Measurements from ENCODE around the gene NAXE. TPM values are rescaled to one million over a fixed set of nuclear protein-coding genes. Genes with fewer than 3 reads are reported as not detected.

NAXE gene
- polyA plus RNA-seq, 2 of the 4 experiments (the other 2 are of a cell fraction) = 81.4 to 119 TPM

DNA sequence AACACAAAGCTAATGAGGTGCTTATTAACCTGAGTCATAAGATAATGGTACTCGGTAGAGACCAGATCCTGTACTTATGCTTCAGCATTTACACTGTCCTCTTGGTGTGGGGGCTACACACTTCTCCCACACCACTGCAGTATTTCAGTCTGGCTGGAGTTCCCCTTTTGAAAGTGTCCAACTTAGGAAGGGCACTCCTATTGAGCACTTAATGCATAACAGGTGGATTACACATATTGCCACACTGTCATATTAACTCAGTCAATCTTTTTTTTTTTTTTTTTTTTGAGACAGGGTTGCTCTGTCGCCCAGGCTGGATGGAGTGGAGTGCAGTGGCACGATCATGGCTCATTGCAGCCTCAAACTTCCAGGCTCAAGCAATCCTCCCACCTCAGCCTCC is 8.2 kb downstream of the NAXE start:
- Histone ChIP-seq H3K4me3 (peak overlapping the region; percentile 77), H3K4me1 (peaks cover 19% of the 10 kb centered on the region), H3K4me2 (peak overlapping the region; percentile 80), H3K27ac (peak overlapping the region in 1 of 2 experiments; percentile 94; a peak in 3 of 6 replicates), H3K9me3 (no peaks in the 10 kb centered on the region)
- TF ChIP-seq ZNF302 (CRISPR knock-in tag; IDR thresholded peaks at IDR 0.05) (no peak), FOSB (CRISPR knock-in tag; IDR thresholded peaks at IDR 0.05) (0 out of 2 replicates have a peak, but pooled peaks have one; percentile 27), CEBPB (IDR thresholded peaks at IDR 0.05) (0 out of 4 replicates have a peak, but pooled peaks of 1 of the 2 experiments have one; percentile 9)
- peak; percentile 49 to 69; a peak in 5 of 6 replicates for ATAC-seq
- FAIRE-seq = no peak
- CTCF ChIA-PET = interaction anchor here (0.6 to 5.1 kb wide), 17 partner anchors 8 to 311 kb away, joined by 3 to 23 read pairs (median 3); no protein-coding TSS in a partner anchor
- peak; percentile 60 to 66 for DNase-seq (ENCODE audit: low read depth in 1 of 2, low spot score in 1 of 2)
- POLR2A ChIA-PET = interaction anchor here (1.8 to 2.3 kb wide), 2 partner anchors 8 to 99 kb away, joined by 5 to 16 read pairs; partner anchors contain the start of genes MEF2D and NAXE
- WGBS (ENCODE audit: missing lambda C conversion rate) = 69% methylated on average over 3 of the region's 3 CpGs

DNA sequence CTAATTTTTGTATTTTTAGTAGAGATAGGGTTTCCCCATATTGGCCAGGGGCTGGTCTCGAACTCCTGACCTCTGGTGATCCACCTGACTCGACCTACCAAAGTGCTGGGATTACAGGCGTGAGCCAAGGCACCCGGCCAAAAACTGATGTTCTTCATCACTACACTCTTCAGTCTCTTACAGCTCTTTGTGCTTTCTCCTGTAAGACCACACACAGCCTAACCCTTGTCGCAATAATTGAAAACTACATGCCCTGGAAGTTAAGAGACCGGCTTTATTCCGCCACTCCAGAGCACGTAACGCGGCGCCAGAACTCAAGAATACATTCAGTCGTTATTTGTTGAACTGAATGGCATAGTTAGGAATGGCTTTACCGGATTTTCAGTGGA is 9.2 kb downstream of the NAXE start:
- FAIRE-seq (no peak), ATAC-seq (no peak; a peak in 1 of 6 replicates), DNase-seq (ENCODE audit: low read depth in 1 of 2, low spot score in 1 of 2) (no peak)
- WGBS (ENCODE audit: missing lambda C conversion rate) = 4% methylated on average over 13 of the region's 13 CpGs
- TF ChIP-seq HOXB5 (CRISPR knock-in tag; IDR thresholded peaks at IDR 0.05) (no peak), FOXS1 (CRISPR knock-in tag; IDR thresholded peaks at IDR 0.05) (no peak), EHF (CRISPR knock-in tag; IDR thresholded peaks at IDR 0.05) (no peak), JUN (IDR thresholded peaks at IDR 0.05) (no peak), FOSL2 (IDR thresholded peaks at IDR 0.05) (no peak), FOSL2 (CRISPR knock-in tag; IDR thresholded peaks at IDR 0.05) (no peak), SREBF2 (IDR thresholded peaks at IDR 0.05) (no peak), EHMT2 (IDR thresholded peaks at IDR 0.05; ENCODE audit: low read depth) (no peak), MYC (IDR thresholded peaks at IDR 0.05; ENCODE audit: borderline replicate concordance, low read length) (no peak), PHF8 (IDR thresholded peaks at IDR 0.05; ENCODE audit: borderline replicate concordance, low read depth) (no peak), HOXA7 (CRISPR knock-in tag; IDR thresholded peaks at IDR 0.05) (no peak), USF2 (IDR thresholded peaks at IDR 0.05) (no peak), CHD2 (IDR thresholded peaks at IDR 0.05; ENCODE audit: low read length, partially characterized antibody) (no peak), ZC3H11A (IDR thresholded peaks at IDR 0.05) (no peak), CBX8 (IDR thresholded peaks at IDR 0.05) (no peak), POLR2A (IDR thresholded peaks at IDR 0.05; ENCODE audit: low read length) (no peak), HEYL (CRISPR knock-in tag; IDR thresholded peaks at IDR 0.05) (no peak)
- TF ChIP-seq, protein P1, sequence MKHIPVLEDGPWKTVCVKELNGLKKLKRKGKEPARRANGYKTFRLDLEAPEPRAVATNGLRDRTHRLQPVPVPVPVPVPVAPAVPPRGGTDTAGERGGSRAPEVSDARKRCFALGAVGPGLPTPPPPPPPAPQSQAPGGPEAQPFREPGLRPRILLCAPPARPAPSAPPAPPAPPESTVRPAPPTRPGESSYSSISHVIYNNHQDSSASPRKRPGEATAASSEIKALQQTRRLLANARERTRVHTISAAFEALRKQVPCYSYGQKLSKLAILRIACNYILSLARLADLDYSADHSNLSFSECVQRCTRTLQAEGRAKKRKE (CRISPR knock-in tag; IDR thresholded peaks at IDR 0.05; ENCODE audit: low read depth) = no peak
- TF ChIP-seq, protein P2, sequence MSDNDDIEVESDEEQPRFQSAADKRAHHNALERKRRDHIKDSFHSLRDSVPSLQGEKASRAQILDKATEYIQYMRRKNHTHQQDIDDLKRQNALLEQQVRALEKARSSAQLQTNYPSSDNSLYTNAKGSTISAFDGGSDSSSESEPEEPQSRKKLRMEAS (IDR thresholded peaks at IDR 0.05) = no peak
- Histone ChIP-seq H3K4me1 (peaks cover 19% of the 10 kb centered on the region), H3K27ac (peak overlapping the region; percentile 86 to 94), H3K4me3 (peak overlapping the region; percentile 77), H3K9me3 (no peaks in the 10 kb centered on the region), H3K4me2 (peak overlapping the region; percentile 80)
- CTCF ChIA-PET = interaction anchor here (0.5 to 5.1 kb wide), 12 partner anchors 9 to 217 kb away, joined by 3 to 23 read pairs (median 3); partner anchors contain the start of gene NAXE
- POLR2A ChIA-PET = interaction anchor here (1.8 to 2.3 kb wide), 3 partner anchors 9 to 143 kb away, joined by 5 to 16 read pairs (median 10); partner anchors contain the start of genes MEF2D and NAXE

GRCh38 chr1:156601122-156601830 is 9.7 kb downstream of the NAXE start, which contains the start of gene GPATCH4:
TSS of gene GPATCH4 (minus strand) at chr1:156601479.
- POLR2A ChIA-PET = interaction anchor here (0.9 to 2.3 kb wide), 3 partner anchors 10 to 144 kb away, joined by 3 to 16 read pairs (median 10); partner anchors contain the start of genes MEF2D and NAXE
- Histone ChIP-seq H3K9me3 (no peaks in the 10 kb centered on the region), H3K4me1 (peaks cover 19% of the 10 kb centered on the region), H3K4me3 (peak within 1 kb of the TSS; percentile 77), H3K27ac (peak within 1 kb of the TSS; percentile 86 to 94), H3K4me2 (peak within 1 kb of the TSS; percentile 80)
- peak; percentile 86 to 87 for ATAC-seq
- peak; percentile 89 to 92 for DNase-seq (ENCODE audit: low read depth in 1 of 2, low spot score in 1 of 2)
- FAIRE-seq = no peak
- WGBS (ENCODE audit: missing lambda C conversion rate) = under 1% methylated on average over 30 of the region's 35 CpGs
- CTCF ChIA-PET = interaction anchor here (0.5 to 5.1 kb wide), 9 partner anchors 9 to 217 kb away, joined by 3 to 23 read pairs (median 3); partner anchors contain the start of gene NAXE
- peak in 1 of 2 experiments; percentile 28; a peak in 1 of 4 replicates for TF ChIP-seq CEBPB (IDR thresholded peaks at IDR 0.05)
- TF ChIP-seq HMGXB4 (CRISPR knock-in tag; IDR thresholded peaks at IDR 0.05; ENCODE audit: borderline replicate concordance) = 0 out of 2 replicates have a peak, but pooled peaks have one; percentile 63
- no peak for TF ChIP-seq BHLHE40 (IDR thresholded peaks at IDR 0.05; ENCODE audit: low read depth, low read length)
- TF ChIP-seq, protein P1 (CRISPR knock-in tag; IDR thresholded peaks at IDR 0.05; ENCODE audit: low read depth) = 0 out of 2 replicates have a peak, but pooled peaks have one; percentile 52
- TF ChIP-seq POLR2A (IDR thresholded peaks at IDR 0.05; ENCODE audit: low read length) = peak; percentile 87
- peak; percentile 76 for TF ChIP-seq PHF8 (IDR thresholded peaks at IDR 0.05; ENCODE audit: borderline replicate concordance, low read depth)
- TF ChIP-seq HOXB13 (CRISPR knock-in tag; IDR thresholded peaks at IDR 0.05; ENCODE audit: low read depth) = no peak
- TF ChIP-seq PBX3 (IDR thresholded peaks at IDR 0.05) = 0 out of 2 replicates have a peak, but pooled peaks have one; percentile 59
- no peak for TF ChIP-seq MAZ (IDR thresholded peaks at IDR 0.05; ENCODE audit: borderline replicate concordance, low read depth, low read length)
- no peak for TF ChIP-seq SREBF2 (IDR thresholded peaks at IDR 0.05)
- TF ChIP-seq JUN (IDR thresholded peaks at IDR 0.05) = peak; percentile 74 to 92

Measured in A549 (cell line).